Mononuclear cell (primary cell): Measurements from ENCODE around the gene IRGC. TPM values are rescaled to one million over a fixed set of nuclear protein-coding genes. Genes with fewer than 3 reads are reported as not detected.

Source experiments
- H3K27me3 ChIP-seq: 2 replicates; pipeline ENCODE4 v1.6.0; 2011; ENCODE audit warnings: low read length, control low read depth; ENCODE audit not compliant: insufficient read depth
- H3K4me1 ChIP-seq: 2 replicates; pipeline ENCODE4 v1.5.1; 2011; ENCODE audit warnings: mild to moderate bottlenecking, low read length, control low read depth; ENCODE audit not compliant: insufficient read depth
- H3K4me3 ChIP-seq: 2 replicates; pipeline ENCODE4 v1.5.1; 2011; ENCODE audit warnings: mild to moderate bottlenecking, low read length, moderate library complexity
- H3K9me3 ChIP-seq: 2 replicates; pipeline ENCODE4 v1.5.1; 2011; ENCODE audit warnings: low read depth, mild to moderate bottlenecking, control low read depth, low read length
- total RNA-seq: library from RNA; depleted of rRNA; stranded (reverse); fragments of >200 nt; gene quantifications from one replicate; pipeline ENCODE4 v1.2.3, GENCODE V29; 2012

Gene IRGC
- total RNA-seq, 1 donor: not detected

DNA sequence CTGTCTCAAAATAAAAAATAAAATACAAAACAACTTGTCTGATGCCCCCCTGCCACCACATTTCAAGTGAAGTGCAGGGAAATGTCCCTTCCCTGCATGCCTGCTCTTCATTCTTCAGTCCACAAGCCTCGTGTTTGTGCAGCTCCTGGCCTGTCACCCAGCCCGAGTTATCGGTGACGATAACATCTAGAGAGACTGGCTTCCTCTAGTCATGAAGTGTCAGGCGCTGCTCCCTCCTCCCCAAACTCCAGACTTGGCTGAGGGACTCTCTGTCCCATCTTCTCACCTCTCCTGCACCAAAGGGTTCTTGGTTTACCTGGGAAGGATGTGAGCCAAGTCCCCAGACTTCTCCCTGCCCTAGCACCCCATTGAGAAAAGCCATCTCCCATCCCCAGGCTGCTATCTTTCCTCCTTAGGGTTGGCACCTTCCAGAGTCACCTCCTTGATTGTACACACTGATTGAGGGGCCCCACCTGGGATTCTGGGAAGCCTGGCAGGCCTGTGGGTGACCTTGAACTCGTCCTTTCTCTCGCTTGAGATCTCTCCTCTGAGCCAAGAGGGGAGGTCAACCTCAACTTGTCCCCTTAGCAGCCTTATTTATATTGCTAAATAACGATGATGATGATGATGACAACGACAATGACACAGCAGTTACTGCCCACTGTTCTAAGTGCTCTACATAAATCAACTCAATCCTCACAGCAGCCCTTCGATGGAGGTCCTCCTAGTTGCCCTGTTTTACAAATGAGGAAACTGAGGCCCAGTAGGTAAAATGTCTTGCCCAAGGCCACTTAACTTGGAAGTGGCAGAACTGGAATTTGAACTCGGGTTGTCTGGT is 32.8 kb upstream of the IRGC start:
- Histone ChIP-seq H3K4me1 (peaks cover 34% of the 10 kb centered on the region), H3K4me3 (no peak overlapping the region), H3K9me3 (no peaks in the 10 kb centered on the region), H3K27me3 (no peaks in the 10 kb centered on the region)

DNA sequence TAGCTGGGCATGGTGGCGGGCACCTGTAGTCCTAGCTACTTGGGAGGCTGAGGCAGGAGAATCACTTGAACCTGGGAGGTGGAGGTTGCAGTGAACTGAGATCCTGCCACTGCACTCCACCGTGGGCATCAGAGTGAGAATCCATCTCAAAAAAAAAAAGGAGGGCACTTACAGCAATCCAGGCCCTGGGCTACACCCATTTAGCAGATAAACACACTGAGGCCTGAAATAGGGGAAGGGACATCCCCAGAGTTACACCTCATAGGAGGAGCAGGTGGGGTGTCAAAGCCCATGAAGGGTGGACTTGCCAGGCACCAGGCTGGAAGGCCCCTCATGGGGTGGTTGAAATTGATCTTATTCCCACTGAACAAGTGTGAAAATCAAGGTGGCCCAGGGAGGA is 32.0 kb upstream of the IRGC start:
- Histone ChIP-seq H3K27me3 (no peaks in the 10 kb centered on the region), H3K9me3 (no peaks in the 10 kb centered on the region), H3K4me1 (peaks cover 43% of the 10 kb centered on the region), H3K4me3 (no peak overlapping the region)

DNA sequence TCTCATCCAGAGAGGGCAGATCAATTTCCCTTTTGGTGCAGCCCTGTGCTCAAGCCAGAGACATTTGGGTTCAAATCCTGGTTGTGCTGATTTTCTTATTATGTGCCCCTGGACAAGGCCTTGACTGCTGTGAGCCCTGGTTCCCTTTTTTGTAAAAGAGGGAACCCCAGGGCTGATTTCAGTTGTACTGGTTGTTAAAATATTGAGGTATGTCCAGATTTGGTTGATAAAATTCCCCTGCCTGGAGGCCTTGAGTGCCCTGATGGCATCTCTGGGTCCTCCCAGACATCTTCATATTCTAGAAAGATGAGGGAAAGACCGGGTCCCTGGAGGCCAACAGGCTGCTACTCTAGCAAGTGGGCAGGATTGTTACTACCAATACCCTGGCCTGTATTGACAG is 31.6 kb upstream of the IRGC start:
- no peak overlapping the region for H3K4me3 ChIP-seq
- no peaks in the 10 kb centered on the region for H3K9me3 ChIP-seq
- peaks cover 47% of the 10 kb centered on the region for H3K4me1 ChIP-seq
- no peaks in the 10 kb centered on the region for H3K27me3 ChIP-seq

DNA sequence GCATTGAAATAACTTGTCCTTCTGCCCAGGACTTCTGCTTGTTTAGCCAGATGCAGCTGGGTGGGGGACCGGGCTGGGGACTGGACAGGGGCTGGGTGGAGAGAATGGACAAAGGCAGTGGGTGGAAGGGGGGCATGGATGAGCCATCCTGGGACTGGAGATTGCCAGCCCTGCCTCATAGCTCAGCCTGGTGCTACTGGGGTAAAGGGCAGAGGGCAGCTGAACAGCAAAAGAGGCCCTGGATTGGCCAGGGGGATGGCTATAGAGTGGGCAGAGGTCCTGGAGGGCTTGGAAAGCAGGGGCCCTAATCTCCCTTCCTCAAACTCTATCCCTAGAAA is 28.2 kb upstream of the IRGC start:
- H3K4me3 ChIP-seq: no peak overlapping the region
- H3K4me1 ChIP-seq: peaks cover 67% of the 10 kb centered on the region
- H3K9me3 ChIP-seq: peaks cover 7% of the 10 kb centered on the region
- H3K27me3 ChIP-seq: no peaks in the 10 kb centered on the region

DNA sequence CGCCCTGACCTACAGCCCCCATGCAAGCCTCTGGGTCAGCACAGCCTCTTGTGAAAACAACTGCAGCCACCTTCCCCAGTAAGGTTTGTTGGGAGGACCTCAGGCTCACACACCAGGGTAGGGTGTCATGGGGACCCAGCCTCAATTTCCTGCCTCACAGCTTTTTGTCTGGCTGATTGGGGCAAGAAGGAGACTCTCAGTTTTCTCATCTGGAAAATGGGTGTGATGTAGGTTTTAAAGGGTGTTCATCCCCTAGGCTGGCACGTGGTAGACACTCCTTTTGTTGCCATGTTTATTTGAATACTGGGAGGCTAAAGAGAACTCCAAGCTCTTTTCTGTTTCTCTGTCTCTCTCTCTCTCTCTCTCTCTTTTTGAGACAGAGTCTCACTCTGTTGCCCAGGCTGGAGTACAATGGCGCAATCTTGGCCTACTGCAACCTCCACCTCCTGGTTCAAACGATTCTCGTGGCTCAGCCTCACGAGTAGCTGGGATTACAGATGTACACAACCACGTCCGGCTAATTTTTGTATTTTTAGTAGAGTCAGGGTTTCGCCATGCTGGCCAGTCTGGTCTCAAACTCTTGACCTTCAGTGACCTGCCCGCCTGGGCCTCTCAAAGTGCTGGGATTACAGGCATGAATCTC is 27.7 kb upstream of the IRGC start:
- Histone ChIP-seq H3K4me3 (no peak overlapping the region), H3K9me3 (peaks cover 7% of the 10 kb centered on the region), H3K27me3 (no peaks in the 10 kb centered on the region), H3K4me1 (peaks cover 65% of the 10 kb centered on the region)

DNA sequence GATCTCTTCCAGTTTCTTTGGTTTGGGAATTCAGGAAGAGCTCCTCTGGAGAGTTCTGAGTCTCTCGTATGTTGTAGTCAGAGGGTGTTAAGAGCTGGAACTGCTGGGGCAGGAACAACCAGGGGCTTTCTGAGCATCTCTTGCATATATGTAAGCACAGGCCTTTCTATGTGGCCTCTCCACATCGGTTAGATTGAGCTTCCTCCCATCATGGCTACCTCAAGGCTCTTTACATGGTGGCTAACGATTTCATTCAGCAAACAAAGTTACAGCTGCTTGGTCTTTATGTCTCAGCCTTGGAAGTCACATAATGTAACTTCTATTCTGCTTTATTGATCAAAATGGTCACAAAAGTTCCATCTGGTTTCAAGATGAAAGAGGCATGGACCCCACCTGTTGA is 25.4 kb upstream of the IRGC start:
- Histone ChIP-seq H3K4me1 (peaks cover 60% of the 10 kb centered on the region), H3K9me3 (peaks cover 7% of the 10 kb centered on the region), H3K4me3 (no peak overlapping the region), H3K27me3 (no peaks in the 10 kb centered on the region)

DNA sequence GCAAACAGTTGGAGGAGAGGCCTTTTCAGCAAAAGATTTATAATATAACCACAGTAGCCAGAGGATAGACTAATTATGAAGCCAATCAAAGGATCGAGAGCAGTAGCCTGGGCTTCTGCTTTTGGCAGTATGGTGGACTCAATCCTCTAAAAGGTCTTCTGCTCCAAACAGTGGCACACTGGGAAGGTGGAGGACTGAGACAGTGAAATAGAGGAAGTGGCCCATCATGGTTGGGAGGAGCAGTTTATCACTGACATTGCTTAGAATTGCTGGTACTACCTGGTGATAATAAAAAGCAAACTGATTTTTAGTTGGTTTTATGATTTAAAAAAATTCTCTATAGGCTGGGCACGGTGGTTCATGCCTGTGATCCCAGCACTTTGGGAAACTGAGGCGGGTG is 25.0 kb upstream of the IRGC start:
- no peak overlapping the region for H3K4me3 ChIP-seq
- H3K9me3 ChIP-seq: peaks cover 7% of the 10 kb centered on the region
- H3K27me3 ChIP-seq: no peaks in the 10 kb centered on the region
- H3K4me1 ChIP-seq: peaks cover 60% of the 10 kb centered on the region

DNA sequence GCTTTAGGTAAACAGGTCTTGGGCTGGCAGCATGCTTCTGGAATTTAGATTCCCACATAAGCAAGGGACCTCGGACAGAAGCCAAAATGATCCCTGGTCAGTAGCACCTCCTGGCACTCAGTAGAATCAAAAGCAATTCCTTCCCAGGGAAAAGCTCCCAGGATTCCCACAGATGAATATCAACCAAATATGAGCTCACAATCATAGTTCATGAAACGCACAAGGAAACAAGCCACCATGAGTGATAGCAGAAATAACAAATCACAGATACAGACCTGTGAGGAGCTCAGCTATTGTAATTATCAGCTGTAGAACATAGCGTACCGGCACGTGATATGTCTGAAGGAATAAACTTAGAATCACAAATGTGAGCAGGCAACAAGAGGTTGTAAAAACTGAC is 24.1 kb upstream of the IRGC start:
- Histone ChIP-seq H3K27me3 (no peaks in the 10 kb centered on the region), H3K4me1 (peaks cover 65% of the 10 kb centered on the region), H3K4me3 (no peak overlapping the region), H3K9me3 (peaks cover 7% of the 10 kb centered on the region)

DNA sequence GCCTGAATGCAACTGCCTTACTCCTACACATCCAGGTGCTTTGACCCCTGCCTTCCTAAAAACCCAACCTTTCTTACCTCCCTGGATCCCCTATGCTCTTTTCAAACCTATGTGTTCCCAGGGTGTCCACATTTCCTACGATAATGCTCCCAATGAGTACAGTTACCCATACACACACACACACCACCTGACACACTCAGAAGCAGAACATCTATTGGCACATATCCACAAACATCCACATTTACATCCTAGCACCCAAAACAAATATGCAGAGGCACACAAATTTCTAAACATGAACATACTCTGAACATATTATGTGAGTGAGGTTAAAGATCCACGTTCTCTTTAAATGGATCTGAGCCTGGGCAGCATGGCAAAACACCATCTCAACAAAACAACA is 23.5 kb upstream of the IRGC start:
- Histone ChIP-seq H3K27me3 (no peaks in the 10 kb centered on the region), H3K9me3 (peaks cover 7% of the 10 kb centered on the region), H3K4me3 (no peak overlapping the region), H3K4me1 (peaks cover 62% of the 10 kb centered on the region)

DNA sequence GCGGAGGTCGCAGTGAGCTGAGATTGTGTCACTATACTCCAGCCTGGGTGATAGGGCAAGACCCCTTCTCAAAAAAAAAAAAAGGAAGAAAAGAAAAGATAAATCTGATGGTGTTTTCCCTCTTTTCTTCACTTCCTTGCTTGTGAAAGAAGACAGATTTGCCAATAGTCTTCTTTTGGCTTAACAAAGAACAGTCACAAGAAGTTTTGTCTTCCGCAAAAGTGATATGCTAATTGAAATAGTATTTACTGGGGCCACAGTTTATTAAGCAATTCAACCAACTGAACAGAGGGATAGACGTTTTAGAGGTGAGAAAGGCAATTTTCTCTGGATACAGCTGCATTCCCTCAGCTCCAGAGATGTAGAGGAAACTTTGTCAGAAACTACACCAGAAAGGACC is 23.0 kb upstream of the IRGC start:
- H3K4me1 ChIP-seq: peaks cover 57% of the 10 kb centered on the region
- H3K9me3 ChIP-seq: peaks cover 7% of the 10 kb centered on the region
- no peak overlapping the region for H3K4me3 ChIP-seq
- H3K27me3 ChIP-seq: no peaks in the 10 kb centered on the region

DNA sequence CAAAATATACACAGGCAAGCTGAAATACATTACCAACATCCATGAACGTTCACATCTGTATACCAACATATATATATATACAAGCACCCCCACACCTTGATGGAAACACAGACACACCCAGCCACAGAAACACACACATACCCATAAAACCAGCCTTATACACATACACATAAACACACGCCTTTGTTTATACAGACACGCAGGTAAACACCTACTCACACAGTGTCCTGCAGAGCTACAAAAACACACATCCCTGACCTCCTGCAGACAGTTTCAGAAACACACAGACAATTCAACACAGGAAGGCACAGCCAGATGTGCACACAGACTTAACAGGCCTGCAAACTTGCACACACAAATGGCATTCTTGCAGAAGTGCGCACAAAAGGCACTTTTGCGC is 21.3 kb upstream of the IRGC start:
- peaks cover 50% of the 10 kb centered on the region for H3K4me1 ChIP-seq
- no peak overlapping the region for H3K4me3 ChIP-seq
- H3K9me3 ChIP-seq: peaks cover 7% of the 10 kb centered on the region
- H3K27me3 ChIP-seq: no peaks in the 10 kb centered on the region

DNA sequence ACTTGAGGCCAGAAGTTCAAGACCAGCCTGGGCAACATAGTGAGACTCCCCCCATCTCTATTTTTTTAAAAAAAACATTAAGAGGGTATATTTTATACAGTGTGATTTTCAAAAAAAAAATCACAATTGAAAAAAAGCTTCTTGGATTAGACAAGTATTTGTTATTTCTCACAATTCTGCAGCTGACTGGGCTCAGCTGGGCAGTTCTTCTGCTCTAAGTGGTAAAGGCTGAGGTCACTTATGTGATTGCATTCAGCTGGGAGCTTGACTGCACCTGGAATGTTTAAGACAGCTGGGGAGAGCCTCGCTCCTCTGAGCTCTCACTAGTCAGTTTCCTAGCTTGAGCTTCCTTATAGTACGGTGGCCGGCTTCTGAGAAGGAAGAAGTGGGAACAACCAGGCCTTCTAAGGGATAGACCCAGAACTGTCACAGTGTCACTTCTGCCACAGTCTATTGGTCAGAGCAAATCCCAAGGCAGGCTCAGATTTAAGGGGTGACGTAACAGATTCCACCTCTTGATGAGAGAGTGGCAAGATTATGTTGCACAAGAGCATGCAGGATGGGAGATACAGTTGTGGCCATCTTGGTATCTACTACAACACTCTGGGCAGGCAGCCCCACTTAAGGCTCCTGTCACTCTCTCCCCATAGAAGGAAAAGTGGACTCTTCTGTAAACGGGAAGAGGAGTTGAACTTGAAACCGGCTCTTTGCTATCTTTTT is 19.7 kb upstream of the IRGC start:
- peaks cover 7% of the 10 kb centered on the region for H3K9me3 ChIP-seq
- no peaks in the 10 kb centered on the region for H3K27me3 ChIP-seq
- H3K4me1 ChIP-seq: peaks cover 55% of the 10 kb centered on the region
- H3K4me3 ChIP-seq: no peak overlapping the region

DNA sequence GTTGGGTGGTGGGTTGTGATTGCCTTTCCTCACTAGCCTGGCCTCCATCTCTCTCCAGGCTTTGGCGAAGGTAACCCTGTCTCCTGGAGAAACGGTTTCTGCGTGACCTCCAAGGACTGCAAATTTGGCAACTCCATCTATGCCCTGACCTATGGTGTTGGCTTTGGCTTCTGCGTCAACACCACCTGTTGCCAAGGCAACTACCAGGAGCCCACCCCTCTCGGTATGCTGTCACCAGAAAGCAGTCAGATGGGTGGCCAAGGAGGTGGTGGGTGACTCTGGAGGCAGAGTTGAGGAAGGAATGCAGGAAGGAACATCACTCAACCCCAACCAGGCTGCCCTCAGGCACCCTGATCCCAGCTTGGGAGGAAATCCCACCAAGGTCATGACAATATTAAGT is 18.6 kb upstream of the IRGC start:
- H3K9me3 ChIP-seq: no peaks in the 10 kb centered on the region
- no peaks in the 10 kb centered on the region for H3K27me3 ChIP-seq
- peaks cover 51% of the 10 kb centered on the region for H3K4me1 ChIP-seq
- H3K4me3 ChIP-seq: no peak overlapping the region

DNA sequence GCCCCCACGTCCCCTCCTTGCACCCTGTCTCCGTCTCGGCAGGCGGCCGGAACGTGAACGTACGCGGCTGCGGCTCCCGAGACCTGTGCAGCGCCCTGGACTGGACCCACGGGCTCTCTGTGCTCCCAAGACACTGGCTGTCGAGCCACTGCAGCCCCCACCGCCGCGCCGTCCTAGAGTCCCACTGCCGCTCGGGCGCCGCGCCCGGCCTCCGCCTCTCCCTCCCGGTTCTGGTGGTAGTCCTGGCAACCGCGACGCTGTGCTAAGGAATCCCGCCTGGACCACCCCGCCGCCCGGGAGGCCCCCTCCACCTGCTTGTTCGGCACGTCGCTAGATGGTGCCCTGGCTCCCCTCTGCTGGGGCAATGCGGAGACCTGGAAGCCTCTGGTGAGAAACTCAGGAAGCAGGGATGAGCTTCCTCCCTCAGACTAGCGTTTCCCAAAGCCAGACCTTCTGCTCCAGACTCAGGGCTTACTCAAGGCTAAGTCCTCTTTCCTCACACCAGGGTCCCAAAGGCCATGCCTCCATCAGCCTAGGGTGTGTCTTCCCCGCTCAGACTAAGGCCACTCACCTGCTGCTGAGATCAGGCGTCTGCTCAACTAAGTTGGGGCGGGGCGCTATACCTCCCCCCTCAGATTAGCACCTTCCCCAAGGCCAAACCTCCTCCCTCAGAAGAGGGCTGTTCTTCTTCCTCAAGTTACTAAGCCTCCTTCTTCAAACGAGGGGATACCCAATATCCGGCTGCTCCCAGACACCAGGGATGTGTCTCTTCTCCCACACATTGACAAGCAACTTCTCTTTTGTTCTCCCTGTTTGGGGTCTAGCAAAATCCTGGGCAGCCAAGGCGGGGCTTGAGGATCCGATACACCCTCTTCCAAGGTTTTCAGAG is 16.1 kb upstream of the IRGC start:
- Histone ChIP-seq H3K27me3 (no peaks in the 10 kb centered on the region), H3K9me3 (no peaks in the 10 kb centered on the region), H3K4me3 (no peak overlapping the region), H3K4me1 (peaks cover 34% of the 10 kb centered on the region)
